ENCODE results near the gene NCF4. TPM values are rescaled to one million over a fixed set of nuclear protein-coding genes. Genes with fewer than 3 reads are reported as not detected.

The NCF4 gene
- total and polyA plus RNA-seq, 2 of the 4 experiments (the other 2 are of a cell fraction) = not detected

GRCh38 chr22:36817525-36817848 is 43.3 kb upstream of the NCF4 start:
- Histone ChIP-seq H4K8ac (ENCODE audit: low read depth in 2 of 2, low read length in 2 of 2) (no peak overlapping the region), H4K5ac (ENCODE audit: low read depth, low read length) (no peak overlapping the region), H4K91ac (ENCODE audit: insufficient read depth, low read depth, low read length) (no peak overlapping the region), H3K18ac (ENCODE audit: low read depth, low read length) (no peak overlapping the region), H4K20me1 (ENCODE audit: insufficient read depth, low read length) (no peaks in the 10 kb centered on the region), H3K4me3 (ENCODE audit: insufficient read depth, low read depth, low read length) (no peak overlapping the region), H3K9ac (ENCODE audit: low read depth, low read length) (no peak overlapping the region), H2BK20ac (ENCODE audit: low read depth, low read length) (no peak overlapping the region), H3K4ac (ENCODE audit: low read depth, low read length) (no peak overlapping the region), H2AFZ (replicated peaks; ENCODE audit: low read length, poor library complexity) (no peak overlapping the region), H3K27me3 (ENCODE audit: control insufficient read depth, insufficient read depth, low read length) (peaks cover 85% of the 10 kb centered on the region), H2AK5ac (ENCODE audit: low read depth, low read length) (no peak overlapping the region), H3K27ac (ENCODE audit: insufficient read depth, low read length) (no peak overlapping the region), H3K79me1 (ENCODE audit: low read depth in 1 of 2, low read length in 2 of 2) (no peaks in the 10 kb centered on the region), H2BK15ac (ENCODE audit: low read depth, low read length) (no peak overlapping the region), H3K4me2 (ENCODE audit: low read depth, low read length) (no peak overlapping the region), H3K4me1 (ENCODE audit: control insufficient read depth, insufficient read depth, low read length) (no peaks in the 10 kb centered on the region), H3K56ac (ENCODE audit: extremely low read depth, insufficient read depth, low read length) (no peak overlapping the region), H3K36me3 (ENCODE audit: control insufficient read depth, insufficient read depth, low read length) (no peaks in the 10 kb centered on the region), H2AK9ac (replicated peaks; ENCODE audit: low read depth, low read length, poor library complexity) (no peak overlapping the region), H3K14ac (replicated peaks; ENCODE audit: low read depth, low read length) (no peak overlapping the region), H3K9me1 (ENCODE audit: insufficient read depth, low read length) (no peaks in the 10 kb centered on the region), H3K9me3 (ENCODE audit: control insufficient read depth, insufficient read depth, low read length) (no peaks in the 10 kb centered on the region), H3K23ac (ENCODE audit: low read depth, low read length) (no peak overlapping the region), H2BK120ac (ENCODE audit: low read depth, low read length) (no peak overlapping the region), H2BK5ac (ENCODE audit: low read depth, low read length, poor library complexity, severe bottlenecking) (no peak overlapping the region)
- dilution Hi-C loops (cut with HindIII; ENCODE audit: low sequenced_read_pairs, unreplicated experiment) = no loop called here
- ChIA-PET CTCF (no interaction called here), POLR2A (ENCODE audit: unreplicated experiment) (no interaction called here)
- DNase-seq (no peak), ATAC-seq (ENCODE audit: low read depth) (no peak)
- in situ Hi-C loops (cut with MboI; ENCODE audit: low sequenced_read_pairs) = no loop called here
- intact Hi-C loops (cut with micrococcal nuclease) = no loop called here
- WGBS, 2 experiments (ENCODE audit: extremely low coverage in 2 of 2, insufficient read length in 1 of 2) = no CpG with 5 or more reads among the region's 5 CpGs
- no peak for TF ChIP-seq MXI1 (IDR thresholded peaks at IDR 0.05; ENCODE audit: borderline replicate concordance, low read depth, low read length)
- no peak for TF ChIP-seq RCOR1 (IDR thresholded peaks at IDR 0.05; ENCODE audit: insufficient replicate concordance, low read length)
- TF ChIP-seq RAD21 (IDR thresholded peaks at IDR 0.05; ENCODE audit: low read length) = no peak
- no peak for TF ChIP-seq FOS (IDR thresholded peaks at IDR 0.05; ENCODE audit: low read depth, low read length)
- no peak for TF ChIP-seq RFX5 (IDR thresholded peaks at IDR 0.05; ENCODE audit: low read depth, low read length)
- TF ChIP-seq, protein P1, sequence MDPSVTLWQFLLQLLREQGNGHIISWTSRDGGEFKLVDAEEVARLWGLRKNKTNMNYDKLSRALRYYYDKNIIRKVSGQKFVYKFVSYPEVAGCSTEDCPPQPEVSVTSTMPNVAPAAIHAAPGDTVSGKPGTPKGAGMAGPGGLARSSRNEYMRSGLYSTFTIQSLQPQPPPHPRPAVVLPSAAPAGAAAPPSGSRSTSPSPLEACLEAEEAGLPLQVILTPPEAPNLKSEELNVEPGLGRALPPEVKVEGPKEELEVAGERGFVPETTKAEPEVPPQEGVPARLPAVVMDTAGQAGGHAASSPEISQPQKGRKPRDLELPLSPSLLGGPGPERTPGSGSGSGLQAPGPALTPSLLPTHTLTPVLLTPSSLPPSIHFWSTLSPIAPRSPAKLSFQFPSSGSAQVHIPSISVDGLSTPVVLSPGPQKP (IDR thresholded peaks at IDR 0.05; ENCODE audit: borderline replicate concordance, low read depth, low read length) = no peak
- no peak for TF ChIP-seq POLR2A (IDR thresholded peaks at IDR 0.05; ENCODE audit: low read depth, low read length)
- no peak for TF ChIP-seq NFE2L2 (IDR thresholded peaks at IDR 0.05; ENCODE audit: low read depth, low read length)
- TF ChIP-seq, protein P2, sequence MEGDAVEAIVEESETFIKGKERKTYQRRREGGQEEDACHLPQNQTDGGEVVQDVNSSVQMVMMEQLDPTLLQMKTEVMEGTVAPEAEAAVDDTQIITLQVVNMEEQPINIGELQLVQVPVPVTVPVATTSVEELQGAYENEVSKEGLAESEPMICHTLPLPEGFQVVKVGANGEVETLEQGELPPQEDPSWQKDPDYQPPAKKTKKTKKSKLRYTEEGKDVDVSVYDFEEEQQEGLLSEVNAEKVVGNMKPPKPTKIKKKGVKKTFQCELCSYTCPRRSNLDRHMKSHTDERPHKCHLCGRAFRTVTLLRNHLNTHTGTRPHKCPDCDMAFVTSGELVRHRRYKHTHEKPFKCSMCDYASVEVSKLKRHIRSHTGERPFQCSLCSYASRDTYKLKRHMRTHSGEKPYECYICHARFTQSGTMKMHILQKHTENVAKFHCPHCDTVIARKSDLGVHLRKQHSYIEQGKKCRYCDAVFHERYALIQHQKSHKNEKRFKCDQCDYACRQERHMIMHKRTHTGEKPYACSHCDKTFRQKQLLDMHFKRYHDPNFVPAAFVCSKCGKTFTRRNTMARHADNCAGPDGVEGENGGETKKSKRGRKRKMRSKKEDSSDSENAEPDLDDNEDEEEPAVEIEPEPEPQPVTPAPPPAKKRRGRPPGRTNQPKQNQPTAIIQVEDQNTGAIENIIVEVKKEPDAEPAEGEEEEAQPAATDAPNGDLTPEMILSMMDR (conservative IDR thresholded peaks at IDR 0.05; ENCODE audit: low read depth, low read length) = no peak
- TF ChIP-seq SMC3 (IDR thresholded peaks at IDR 0.05; ENCODE audit: low read depth, low read length) = no peak
- TF ChIP-seq MAFK (IDR thresholded peaks at IDR 0.05; ENCODE audit: low read depth, low read length) = no peak
- no peak for TF ChIP-seq BHLHE40 (IDR thresholded peaks at IDR 0.05; ENCODE audit: low read depth, low read length)
- TF ChIP-seq, protein P3, sequence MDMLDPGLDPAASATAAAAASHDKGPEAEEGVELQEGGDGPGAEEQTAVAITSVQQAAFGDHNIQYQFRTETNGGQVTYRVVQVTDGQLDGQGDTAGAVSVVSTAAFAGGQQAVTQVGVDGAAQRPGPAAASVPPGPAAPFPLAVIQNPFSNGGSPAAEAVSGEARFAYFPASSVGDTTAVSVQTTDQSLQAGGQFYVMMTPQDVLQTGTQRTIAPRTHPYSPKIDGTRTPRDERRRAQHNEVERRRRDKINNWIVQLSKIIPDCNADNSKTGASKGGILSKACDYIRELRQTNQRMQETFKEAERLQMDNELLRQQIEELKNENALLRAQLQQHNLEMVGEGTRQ (IDR thresholded peaks at IDR 0.05; ENCODE audit: low read depth, low read length) = no peak
- no TSS peak for BruUV-seq (replicated peaks)

Measured in IMR-90 (cell line).